C4-2B (cell line): ENCODE measurements around the gene PRKAR2B.
A peak's percentile ranks its signal among the peaks of the same experiment; 100 is the strongest.

Experiments used
- H3K27ac ChIP-seq: fragments of 450-650 bp; 2 replicates; pipeline ENCODE4 v1.5.1; 2017
- ZFX ChIP-seq: fragments of 450-650 bp; IDR thresholded peaks from 2 replicates; pipeline ENCODE4 v1.6.1; 2017
- TF ChIP-seq, protein P1 (sequence below): fragments of 450-650 bp; conservative IDR thresholded peaks from 2 replicates; pipeline ENCODE4 v1.5.1; 2017; ENCODE audit warnings: mild to moderate bottlenecking

PRKAR2B gene

DNA sequence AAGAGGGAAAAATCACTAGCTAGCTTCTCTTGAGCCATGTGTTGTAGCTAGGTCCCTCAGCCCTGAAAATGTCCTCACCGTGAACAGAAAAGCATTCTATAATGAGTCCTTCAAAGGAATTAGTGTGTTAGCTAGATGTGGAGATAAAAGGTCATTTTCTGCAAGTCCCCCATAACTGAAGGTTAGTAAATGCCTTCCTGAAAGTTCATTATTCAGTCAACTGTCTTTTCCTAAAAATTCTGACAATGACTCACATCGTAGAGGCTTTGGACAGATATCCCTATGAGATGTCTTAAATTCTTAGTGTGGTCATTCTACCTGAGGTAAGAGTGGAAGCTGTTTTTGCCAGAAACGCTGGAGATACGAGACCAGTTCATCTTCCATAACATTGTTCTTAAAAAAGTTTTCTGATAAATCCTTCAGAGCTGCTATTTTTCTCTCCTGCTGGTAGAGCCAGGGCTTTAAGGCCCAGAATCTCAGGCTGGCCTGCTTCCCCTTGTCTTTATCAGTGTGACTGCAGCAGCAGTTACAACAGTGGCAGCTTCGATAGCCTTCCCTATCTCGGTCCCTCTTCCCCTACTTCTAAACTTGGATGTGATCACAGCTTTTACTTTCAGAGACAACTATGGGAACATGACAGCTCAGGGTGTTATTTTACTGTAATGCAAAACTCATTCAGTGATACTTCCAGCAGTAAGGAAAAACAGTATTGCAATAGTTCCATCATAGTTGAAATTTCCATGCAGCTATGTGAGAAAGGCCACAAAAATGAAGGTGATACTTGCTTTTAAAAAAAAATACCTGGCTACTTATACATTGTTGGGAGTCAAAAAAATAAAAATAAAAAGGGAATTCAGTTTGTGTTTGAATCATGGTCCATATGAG lies 37.3 kb upstream of the PRKAR2B start:
- H3K27ac ChIP-seq, result no peak overlapping the region
- TF ChIP-seq, protein P1, sequence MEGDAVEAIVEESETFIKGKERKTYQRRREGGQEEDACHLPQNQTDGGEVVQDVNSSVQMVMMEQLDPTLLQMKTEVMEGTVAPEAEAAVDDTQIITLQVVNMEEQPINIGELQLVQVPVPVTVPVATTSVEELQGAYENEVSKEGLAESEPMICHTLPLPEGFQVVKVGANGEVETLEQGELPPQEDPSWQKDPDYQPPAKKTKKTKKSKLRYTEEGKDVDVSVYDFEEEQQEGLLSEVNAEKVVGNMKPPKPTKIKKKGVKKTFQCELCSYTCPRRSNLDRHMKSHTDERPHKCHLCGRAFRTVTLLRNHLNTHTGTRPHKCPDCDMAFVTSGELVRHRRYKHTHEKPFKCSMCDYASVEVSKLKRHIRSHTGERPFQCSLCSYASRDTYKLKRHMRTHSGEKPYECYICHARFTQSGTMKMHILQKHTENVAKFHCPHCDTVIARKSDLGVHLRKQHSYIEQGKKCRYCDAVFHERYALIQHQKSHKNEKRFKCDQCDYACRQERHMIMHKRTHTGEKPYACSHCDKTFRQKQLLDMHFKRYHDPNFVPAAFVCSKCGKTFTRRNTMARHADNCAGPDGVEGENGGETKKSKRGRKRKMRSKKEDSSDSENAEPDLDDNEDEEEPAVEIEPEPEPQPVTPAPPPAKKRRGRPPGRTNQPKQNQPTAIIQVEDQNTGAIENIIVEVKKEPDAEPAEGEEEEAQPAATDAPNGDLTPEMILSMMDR, result no peak
- no peak for TF ChIP-seq ZFX

DNA sequence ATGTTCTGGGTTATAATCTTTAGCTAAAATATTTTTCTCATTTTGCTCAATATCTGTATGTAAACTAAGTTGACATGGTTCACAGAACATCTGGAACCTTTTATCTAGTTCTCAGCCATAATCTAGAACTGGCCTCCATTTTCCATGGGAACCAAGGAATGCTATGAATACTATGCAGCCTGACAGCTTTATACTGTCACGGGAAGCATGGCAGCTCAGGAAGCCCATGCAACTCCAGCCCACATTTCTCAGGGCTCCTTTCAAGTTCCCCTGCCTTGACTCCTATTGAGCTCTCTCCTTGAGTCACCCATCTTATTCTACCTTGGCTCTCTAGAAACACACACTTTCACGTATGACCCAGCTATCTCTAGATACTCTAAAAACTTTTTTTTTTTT lies 36.6 kb upstream of the PRKAR2B start:
- H3K27ac ChIP-seq, result no peak overlapping the region
- no peak for TF ChIP-seq ZFX
- TF ChIP-seq, protein P1, result no peak

DNA sequence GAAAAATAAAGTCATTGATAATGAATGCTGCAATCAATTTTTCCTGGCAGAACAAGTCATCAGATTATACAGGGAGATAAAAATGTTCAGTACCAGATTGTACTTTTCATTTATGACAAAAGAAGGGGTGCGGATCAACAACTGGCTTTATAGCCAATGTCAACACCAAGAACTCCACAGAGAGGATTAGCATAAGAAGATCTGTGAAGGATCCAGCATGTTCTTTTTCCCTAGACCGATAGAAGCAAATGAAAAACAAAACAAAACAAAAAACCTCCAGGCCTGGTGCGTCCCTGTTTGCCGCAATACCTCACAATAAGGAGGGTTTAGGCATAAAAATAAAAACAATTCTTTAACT lies 34.7 kb upstream of the PRKAR2B start:
- no peak overlapping the region for H3K27ac ChIP-seq
- no peak for TF ChIP-seq ZFX
- TF ChIP-seq, protein P1, result no peak

DNA sequence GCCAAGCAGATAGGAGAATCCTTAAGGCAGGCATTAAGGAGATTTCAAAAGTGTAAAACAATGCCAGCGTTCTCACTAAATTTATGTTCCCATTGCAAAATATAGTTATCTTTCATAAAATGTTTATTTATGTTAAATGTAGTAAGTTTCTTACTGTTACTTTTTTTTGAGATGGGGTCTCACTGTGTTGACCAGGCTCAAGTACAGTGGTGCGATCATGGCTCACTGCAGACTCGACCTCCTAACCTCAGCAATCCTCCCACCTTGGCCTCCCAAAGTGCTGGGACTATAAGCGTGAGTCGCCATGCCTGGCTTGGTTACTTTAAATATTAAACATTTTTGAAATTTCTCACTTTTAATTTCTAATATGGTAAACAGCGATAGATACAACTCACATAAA lies 31.8 kb upstream of the PRKAR2B start:
- no peak overlapping the region for H3K27ac ChIP-seq
- no peak for TF ChIP-seq ZFX
- TF ChIP-seq, protein P1, result no peak

DNA sequence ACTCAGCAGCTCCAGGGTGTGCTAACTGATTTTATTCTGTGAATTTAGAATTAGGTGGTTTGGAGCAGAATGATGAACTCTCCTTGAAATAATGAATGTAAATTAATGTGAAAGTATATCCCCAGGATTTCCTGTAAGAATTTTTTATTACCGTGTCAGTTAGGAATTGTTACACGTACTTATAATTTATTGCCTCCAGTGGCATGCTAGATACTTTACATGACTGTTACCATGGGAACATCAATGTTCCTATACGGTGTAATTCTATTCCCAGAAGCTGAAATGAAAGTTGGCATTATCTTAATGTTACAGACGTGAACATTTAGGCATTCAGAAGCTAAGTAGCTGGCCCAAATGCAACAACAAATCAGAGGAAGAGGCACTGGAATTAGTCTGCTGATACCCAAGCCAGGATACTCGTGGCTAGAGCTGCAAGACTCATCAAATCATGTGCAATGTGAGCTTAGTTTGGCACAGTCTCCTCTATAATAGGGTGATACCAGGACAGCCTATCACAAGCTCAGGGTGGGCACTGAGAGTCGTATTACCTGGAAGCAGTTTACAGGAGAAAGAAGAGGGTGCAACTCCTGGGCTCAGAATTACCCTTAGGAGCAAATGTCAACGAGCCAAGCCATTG lies 30.0 kb upstream of the PRKAR2B start:
- TF ChIP-seq, protein P1, result no peak
- no peak for TF ChIP-seq ZFX
- 0 out of 2 replicates have a peak overlapping the region, but pooled peaks have one; percentile 3 for H3K27ac ChIP-seq

DNA sequence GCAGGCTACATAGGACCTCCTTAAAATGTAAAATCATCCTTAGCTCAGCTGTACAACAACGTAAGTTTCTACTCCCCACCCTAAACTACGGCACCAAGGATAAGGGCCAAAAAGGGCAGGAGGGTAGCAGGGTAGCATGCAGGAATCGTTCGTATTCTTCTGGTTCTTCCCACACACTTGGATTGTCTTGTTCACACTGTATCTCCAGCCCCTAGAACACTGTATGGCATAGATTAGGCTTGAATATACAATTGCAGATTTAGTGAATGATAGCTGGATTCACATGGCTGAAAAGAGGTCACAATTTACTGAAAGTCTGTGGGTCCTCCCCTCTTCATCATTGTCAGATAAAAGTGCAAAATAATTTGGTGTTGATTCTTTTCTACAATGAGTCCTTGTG lies 28.2 kb upstream of the PRKAR2B start:
- TF ChIP-seq ZFX, result no peak
- TF ChIP-seq, protein P1, result no peak
- no peak overlapping the region for H3K27ac ChIP-seq

DNA sequence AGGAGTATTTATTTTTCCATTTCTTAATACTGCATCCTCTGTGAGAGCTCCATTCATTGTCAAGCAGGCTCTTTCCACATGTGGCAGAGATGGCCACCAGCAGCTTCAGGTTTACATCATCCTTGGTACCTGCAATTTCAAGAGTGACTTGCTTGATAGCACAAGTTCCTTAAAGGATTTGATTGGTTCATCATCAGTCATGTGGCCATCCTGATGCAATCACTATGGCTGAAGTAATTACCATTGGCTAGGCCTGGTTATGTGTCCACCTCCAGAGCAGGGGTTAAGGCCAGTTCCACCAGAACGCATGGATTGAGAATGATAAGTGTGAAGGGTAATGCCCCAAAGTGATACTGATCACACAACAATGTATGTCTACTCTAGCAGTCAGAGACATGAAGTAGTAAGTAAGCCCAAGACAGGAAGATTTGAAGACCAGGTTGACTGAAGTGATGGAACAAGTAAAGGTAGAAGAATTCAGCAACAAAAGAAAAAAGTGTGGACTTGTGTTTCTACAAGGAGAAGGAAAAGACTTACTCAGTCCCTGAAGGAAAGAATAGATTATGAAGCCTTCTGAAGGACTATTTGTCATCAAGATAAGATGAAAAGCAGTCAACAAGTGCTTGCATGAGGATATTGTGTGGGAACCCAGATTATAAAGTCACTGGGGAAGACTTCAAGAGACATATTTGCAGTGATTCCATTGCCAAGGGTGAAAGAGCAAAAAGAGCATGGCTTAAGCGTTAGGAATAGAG lies 26.4 kb upstream of the PRKAR2B start:
- no peak overlapping the region for H3K27ac ChIP-seq
- TF ChIP-seq, protein P1, result no peak
- TF ChIP-seq ZFX, result no peak
